ENCODE measurements around the gene FILIP1L.

The FILIP1L gene

DNA sequence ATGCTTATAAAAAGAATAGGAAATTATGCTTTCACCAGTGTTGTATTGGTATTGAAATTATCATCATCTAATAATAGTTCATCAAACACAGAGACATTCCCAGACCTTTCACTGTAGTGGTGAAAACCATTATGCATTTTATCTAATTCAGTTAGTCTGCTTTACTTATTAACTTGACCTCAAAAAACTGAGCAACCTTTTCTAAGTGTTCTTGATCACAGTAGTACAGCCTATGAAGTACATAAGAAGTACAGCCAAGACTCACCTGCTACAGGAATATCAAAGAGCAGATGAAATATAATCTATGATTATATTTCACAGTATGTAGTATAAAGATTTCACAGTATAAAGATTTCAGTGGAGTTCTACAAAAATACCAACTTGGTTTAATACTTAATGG lies 75.2 kb downstream of the FILIP1L start:
- no peak for DNase-seq

DNA sequence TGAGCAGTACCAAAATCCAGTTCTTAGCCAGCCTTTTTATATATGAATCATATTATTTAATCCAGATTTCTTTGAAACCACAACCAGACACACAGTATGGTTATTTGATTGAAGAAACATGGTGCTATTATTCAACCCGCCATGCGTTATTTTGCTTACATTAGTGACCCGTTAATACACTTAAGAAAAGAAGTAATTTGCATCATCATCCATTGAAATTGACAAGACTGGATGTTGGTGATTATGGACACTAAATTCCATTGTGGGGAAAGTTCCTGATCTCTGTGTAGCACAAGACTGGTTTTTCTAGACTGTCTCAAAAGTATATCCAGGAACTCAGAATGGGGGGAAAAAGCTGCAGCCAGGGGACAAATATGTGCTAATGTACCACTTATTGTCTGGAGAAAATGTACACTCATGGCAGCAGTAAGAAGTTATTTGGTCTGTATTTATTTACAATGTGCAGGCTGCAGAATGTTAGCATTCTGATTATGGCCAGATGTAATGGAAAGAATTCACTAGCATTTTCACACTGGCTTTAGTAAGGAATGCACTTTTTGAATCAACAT lies 80.3 kb downstream of the FILIP1L start:
- DNase-seq = no peak

DNA sequence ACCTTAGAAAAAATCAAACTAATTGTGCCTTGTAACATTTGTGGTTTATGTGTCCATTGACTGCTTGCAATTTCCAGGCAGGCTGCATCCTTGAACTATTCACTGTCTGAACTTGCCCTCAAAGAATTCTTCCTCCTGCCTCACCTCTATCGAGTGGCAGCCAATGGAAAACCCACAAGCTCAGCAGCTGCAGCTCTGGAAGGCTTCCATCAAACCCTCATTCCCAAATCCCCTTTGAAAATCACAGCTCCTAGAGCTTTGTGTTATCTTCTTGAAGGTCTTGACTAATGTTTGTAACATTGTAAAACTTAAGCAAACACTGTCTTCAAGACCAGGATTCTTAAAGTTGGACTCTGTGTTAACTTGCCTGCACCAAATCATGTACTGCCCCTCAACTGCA lies 81.1 kb downstream of the FILIP1L start:
- no peak for DNase-seq

DNA sequence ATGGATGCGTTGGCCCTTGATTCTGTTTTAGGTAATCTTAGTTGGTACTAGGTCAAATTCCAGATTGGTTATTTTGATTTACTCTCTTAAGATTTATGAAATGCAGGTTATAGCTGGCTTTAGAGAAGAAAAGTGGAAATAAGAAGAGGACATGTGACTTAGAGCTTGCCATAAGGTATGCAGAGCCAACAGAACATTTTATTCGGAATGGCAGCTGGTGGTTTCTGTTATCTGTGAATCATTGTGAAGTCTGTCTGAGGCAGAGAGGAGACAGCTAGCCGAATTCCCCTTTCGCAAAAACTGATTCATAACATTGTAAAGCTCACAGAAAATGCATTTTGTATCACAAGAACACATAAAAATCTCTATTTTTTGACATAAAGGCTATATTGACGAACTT lies 82.1 kb downstream of the FILIP1L start:
- DNase-seq = no peak

DNA sequence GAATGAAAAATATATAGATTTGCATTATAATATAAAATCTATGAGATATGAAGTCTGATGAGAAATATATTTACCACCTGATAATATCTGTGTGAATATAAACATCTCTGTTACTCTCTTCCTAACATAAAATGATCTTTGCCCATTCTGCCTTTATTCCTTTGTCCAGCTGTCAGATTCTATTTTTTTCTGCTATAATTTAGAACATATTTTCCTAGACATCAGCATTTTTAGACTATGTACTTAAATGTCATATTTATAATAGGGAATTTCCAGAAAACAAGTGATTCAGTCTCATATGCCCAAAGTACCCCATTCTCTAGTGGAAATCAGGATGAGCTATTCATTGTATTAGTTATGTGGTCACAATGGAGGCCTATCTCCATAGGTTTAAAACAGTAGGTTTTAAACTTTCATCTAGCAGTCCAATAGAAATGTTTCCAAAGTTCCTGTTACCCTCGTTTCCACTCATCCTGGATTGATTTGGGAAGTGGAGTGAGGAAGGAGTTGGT lies 83.3 kb downstream of the FILIP1L start:
- DNase-seq = no peak

DNA sequence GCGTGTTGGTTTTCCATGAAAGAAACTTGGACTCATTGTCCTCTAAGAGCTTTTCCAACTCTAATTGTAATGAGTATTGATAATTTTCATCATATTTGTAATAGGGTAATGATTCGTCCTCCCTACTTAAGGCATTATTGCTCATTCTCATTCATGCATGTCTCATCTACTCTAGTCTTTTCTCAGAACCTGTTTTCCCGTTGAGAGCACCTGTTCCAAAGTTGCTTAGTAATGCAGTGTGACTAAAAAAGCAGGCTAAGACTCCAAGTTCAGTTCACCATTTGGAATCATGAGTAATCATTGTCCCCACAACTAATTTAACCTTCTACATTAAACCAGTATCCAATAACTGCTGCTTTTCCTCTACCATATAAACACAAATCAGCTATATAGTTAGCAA lies 84.0 kb downstream of the FILIP1L start:
- no peak for DNase-seq

DNA sequence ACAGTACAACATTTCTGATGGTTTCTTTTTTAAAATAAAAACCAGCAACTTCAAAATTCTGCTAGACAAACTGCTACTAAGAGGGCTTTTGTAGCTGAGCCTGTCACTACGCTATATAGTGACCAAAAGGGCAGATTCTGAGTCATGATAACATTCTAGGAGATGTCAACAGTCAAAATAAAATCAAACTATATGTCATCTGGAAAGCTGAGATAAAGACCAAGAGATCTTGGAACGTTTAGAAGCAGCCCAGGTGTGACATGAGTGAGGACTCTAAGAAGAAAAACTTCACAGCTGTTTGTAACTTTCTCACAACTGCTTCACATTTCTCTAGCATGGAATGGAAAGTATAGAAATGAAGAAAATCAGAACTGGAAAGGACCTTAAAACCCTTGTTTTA lies 84.6 kb downstream of the FILIP1L start:
- no peak for DNase-seq

DNA sequence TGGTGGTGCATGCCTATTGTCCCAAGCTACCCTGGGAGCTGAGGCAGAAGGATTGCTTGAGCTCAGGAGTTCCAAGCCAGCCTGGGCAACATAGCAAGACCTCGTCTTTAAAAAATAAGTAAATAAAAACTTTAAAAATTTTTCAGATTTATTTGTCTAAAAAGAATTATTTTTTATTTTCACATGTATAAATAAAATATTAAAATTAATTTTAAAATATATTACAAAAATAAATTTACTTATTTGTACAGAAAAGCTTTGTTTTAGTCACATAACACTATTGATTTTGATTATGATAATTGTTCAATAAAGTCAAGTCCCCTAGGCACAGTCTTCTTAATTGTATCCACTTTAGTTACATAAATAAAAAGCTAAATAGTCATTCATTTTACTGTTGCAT lies 85.2 kb downstream of the FILIP1L start:
- DNase-seq = no peak

DNA sequence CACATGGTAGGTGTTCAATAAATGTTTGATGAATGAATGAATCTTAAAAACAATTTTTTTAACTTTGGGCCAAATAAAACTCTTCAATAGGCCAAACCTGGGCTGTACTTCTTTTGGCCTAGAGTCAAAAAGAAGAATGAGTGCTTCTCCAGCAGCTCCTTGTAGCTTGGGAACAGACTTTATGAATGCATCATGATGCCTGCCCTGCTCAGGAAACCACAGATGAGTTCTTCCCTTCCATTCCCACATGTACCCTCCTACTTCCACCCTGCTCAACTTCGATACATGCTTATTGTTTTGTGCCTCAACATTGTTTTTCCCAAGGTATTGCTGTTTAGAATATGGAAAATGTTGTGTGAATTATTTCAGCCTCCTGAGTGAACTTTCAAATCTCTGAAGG lies 87.0 kb downstream of the FILIP1L start:
- no peak for DNase-seq

DNA sequence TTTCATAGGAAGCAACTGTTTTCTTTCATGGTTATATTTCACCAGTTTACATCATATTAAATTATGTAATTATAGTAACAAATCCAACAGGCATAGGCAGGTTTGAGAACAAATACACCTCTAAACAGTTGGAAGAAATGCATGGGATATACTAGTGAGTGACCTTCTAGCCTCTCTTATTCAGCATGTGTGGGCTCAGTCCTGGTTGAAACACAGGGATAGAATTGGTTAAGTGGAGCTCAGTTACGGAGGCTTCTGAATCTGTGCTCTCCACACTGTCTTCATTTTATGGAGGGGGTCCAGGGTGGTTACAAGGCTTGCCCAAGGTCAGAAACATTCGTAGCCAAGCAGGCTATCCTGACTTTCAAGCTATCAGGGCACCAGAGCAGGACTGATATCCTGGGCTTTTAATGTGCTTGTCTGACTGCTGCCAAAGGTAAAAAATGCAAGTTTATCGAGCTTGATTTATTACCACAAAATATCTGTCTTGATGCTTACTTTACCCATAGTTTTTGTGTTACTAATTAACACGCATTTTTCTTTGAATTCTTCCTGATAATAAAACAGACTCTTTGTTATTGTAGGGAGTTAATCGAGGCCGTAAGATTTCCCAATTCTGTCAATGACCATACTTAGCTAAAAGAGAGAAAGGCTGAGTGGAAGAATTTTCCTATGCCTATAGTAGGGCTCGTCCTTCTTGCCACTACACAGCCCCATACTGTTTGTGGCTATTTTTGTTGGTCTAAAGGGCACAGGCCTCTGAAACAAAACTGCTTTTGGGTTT lies 89.6 kb downstream of the FILIP1L start:
- DNase-seq = no peak

DNA sequence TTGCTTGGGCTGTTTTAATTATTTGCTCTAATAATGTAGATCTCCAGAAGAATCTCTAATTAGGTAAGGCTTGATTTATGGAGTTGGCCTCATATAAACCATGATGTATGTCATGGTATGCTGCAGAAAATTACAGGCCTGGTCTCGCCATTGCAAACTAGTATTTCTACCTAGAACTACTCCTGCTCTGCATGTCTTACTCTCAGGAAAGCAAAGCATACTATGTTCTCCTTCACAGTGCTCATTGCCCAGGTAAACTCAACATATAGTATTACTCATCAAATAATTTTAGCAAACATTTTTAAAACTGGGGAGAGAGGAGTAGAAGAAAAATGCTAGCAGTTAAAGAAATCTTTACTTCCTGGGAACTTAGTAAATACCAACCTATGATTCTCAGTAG lies 90.7 kb downstream of the FILIP1L start:
- DNase-seq = no peak

DNA sequence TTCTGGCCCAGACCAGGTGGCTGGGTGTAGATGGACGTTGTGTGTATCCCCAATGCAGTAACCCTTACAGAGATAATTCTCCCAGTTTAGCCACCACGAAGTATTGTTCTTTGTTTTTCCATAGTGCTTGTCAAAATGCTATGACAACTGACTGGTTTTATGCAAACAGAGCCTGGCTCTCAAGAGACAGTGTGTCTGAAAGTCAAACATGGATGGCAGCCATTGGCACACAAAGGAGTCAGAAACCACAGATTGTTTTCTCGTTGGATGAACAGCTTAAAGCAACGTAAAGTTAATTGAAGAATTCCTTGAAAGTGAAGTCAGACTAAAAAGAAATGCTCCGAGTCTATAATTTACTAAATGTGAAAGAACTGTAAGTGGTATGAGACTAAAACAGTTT lies 91.2 kb downstream of the FILIP1L start:
- DNase-seq = no peak

DNA sequence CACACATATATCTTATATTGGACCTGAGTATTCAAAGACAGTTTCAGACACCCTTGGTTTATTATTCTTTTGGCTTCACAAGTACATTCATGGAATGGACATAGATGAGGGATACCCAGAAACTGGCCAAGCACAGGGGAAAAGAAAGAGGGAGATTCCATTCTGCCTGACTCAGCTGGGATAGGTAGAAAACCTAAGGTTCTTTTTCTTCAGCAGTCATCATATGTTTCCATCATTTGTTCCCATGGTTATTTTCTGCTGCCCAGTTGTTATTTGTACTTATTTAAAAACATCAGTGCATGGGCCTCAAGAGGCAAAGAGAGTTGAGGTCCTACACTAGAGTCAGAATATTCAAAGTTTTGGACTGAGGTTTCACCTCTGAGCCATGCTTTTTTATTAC lies 91.8 kb downstream of the FILIP1L start:
- no peak for DNase-seq

DNA sequence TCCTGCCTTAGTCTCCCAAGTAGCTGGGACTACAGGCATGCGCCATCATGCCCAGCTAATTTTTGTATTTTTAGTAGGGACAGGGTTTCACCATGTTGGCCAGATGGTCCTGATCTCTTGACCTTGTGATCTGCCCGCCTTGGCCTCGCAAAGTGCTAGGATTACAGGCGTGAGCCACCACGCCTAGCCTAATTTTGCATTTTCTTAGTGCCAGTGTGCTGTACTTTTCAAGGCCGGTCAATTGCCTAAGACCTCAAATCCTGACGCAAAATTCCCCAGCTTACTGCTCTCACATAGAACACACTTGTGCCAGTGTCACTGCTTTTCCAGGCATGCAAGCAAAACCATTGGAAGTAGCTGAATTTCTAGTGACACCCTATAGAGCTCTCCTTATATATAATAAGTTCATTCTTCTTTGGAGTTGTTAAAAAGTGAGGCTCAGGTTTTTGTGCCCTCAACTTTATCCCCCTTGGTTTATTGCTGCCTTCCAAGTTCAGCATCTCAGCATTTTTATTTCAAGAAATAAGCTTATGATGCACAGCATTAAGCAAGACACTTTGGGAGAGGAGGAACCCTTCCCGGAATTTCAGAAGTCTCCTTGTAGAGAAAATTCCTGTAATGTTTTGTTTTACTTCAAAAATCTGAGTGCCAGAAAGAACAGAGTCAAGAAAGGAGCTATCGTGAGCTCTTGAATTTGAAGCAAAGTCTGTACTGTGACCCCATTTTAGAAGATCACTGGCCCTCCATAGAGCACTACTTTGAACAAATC lies 93.2 kb downstream of the FILIP1L start:
- DNase-seq = no peak

DNA sequence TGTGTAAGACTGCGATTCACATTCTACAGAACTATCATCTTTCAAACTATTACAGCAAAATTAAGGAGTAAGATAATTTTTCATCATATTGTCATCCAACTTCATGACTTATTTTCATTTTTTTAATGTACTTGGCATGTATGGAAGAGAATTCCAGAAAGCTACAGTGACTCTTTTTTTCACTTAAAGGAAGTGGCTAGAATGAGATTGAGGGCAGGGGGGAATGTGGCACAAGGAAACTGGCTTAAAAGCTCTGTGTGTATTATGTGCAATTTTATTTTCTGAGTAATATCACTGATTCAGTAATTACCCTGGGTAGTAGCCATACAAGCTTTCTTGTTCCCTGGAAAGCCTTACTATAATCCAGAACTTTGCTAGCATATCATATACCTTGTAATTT lies 94.6 kb downstream of the FILIP1L start:
- no peak for DNase-seq

DNA sequence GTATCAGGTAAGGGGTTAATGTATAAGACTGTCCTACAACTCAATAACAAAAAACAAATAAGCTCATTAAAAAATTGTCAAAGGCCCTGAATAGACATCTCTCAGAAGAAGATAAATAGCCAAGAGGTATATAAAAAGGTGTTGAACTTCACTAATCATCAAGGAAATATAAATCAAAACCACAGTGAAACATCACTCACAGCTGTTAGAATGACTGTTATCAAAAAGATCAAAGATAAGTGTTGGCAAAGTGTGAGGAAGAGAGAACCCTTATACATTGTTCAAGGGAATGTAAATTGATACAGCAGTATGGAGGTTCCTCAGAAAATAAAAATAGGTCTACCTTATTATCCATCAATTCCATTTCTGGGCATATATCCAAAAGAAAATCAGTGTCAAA lies 95.5 kb downstream of the FILIP1L start:
- DNase-seq = no peak

DNA sequence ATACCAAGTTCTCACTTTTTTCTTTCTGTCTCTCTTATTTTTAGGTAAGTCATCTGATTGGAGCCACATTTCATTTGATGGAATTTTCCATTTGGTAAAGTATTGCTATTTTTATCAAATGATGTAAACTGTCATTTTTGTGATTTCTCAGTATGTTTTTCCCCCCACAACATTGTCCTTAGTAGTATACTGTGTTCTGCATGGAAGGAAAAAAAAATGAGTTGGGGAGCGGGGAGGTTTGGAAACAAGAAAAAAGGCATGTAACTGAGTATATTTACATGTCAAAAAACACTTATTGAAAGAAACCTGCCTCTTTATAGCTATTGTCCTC lies 104.2 kb downstream of the FILIP1L start:
- no peak for DNase-seq

DNA sequence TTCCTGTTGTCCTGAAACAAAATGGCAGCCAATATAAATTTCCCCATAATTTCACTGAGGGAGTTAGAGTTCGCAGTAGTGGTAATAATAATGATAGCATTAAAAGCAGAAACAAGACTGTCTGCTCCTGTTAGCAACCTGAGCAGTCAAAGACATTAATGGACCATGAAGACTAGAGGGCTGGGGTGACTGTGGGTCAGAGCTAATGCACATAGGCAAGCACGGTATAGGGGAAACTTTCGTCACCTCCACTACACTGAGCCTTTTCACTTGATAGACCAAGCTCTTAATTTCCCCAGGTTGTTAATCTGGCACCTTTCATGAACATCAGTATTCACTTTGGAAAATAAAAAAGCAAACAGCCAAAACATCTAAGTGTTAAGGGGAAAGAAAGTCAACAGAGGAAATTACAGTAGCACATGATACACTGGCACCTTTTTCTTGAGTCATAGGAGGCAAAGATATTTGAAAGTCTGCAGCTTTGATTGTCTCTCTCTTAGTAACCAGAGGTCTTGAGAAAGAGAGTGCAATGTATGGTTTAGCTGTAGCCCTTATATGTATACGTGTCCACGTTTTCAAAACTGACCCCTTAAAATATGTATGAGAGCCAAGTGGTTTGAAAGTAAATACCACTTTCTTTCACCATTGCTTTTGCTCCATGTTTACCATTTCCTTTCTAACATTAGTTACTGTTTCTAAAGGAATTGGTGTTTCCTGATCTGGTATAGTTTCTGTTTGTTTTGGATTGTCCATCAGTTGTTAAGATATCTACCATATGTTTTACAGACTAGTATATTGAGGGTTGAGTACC lies 104.8 kb downstream of the FILIP1L start:
- DNase-seq = no peak

DNA sequence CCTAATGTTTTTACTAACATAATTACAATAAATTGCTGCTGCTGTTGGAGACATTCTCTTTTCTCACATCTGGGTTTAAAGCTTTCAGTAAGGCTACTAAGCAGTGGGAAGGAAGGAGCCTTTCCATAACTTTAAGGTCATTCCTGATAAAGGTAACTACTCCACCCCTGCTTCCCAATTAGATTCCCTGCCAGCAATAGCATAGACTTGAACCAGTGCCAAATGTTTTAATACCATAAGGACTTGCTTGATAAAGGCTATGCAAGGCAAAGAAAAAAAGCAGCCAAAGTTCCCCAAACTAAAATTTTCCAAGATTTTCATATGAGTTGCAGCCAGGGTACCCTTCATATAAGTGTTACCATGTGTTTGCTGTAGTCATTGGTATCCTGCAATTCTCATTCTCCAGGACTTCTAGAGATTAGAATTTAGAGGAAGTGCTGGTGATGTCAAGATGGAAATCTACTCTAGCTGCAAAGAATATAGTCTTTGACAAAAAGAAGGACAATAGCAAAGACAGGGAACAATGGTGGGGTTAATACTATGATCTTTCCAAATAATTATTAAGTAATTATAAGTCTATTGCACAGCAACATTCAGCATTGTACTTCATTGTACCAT lies 106.1 kb downstream of the FILIP1L start:
- DNase-seq = no peak

DNA sequence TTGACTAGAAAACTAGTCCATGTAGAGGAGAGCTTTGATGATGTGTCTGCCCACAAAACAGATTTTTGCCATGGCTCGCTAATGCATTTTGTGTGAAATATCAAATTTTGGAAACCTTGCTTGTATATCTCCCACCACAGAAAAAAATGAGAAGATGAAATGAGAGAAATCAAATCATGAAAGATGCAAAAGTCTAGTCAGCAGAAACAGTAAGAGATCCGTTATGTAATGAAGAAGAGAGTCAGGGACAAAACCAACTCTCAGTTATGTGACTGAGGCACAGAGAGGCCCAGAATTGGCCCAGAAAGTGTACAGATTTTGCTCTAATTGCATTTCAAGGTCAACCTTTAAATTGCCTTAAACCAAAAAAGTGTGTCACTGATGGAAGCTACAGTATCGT lies 107.0 kb downstream of the FILIP1L start:
- DNase-seq = no peak

DNA sequence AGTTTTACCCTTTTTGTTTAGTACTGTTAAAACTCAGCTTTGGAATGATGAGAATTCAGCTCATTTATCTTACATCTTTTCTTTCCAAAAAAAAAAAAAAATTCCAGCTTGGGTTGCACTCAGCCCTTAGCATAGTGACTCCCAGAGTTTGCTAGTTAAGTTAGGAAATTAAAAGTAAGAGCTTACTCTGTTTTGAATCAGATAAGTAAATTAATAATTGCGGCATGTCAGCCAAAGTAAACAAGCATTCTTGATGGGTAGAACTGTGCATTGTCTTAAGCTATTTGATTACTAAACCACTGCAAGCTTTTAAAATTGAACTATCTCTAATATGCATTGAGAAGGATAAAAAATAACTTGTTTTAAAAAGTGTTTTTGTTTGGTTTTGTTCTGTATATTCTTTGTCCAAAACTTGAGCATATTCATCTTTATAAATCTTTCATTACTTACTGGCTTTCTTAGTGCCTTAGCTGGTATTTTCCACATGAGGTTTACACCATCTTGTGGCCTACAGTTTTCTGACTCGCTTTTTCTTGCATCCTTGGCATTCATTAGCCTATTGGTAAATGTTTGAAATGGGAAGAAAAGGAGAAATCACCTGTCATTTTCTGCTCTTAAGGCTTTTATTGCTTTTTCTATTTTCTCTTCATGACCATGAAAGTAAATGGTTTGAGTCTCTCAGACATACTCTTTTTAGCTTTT lies 107.6 kb downstream of the FILIP1L start:
- DNase-seq = no peak

All from NCI-H1694 (cell line).